Tibial artery (tissue), 4 donors: ENCODE measurements around the gene PGBD2.
"Not testable (repeated sequence)": the region's sequence is repeated elsewhere in the genome, so short reads cannot be mapped to it uniquely, and the experiment has no call there.

ENCODE experiments used
- DNase-seq, 2 donors: peaks; one replicate each; pipeline ENCODE4 v3.0.0-alpha.2; 2019
- H3K27ac ChIP-seq, 2 donors: fragments of 200-600 bp; sonication (generic) in 1 of 2; 1 replicate in 1 of 2; 2 replicates in 1 of 2; pipeline ENCODE4 v1.5.1; 2018 to 2019; ENCODE audit warnings: mild to moderate bottlenecking in 1 of 2
- H3K27me3 ChIP-seq, 2 donors: fragments of 200-600 bp; sonication (generic) in 1 of 2; one replicate each; pipeline versions ENCODE4 v1.5.1 to v1.6.0; 2016 to 2019
- H3K36me3 ChIP-seq, 3 donors: fragments of 200-600 bp; sonication (generic) in 2 of 3; one replicate each; pipeline ENCODE4 v1.5.1; 2016 to 2019; ENCODE audit warnings: mild to moderate bottlenecking in 2 of 3
- H3K4me1 ChIP-seq, 4 donors: fragments of 200-600 bp; sonication (generic) in 2 of 4; 1 replicate in 3 of 4; 2 replicates in 1 of 4; pipeline ENCODE4 v1.5.1; 2016 to 2019
- H3K4me3 ChIP-seq, 2 donors: fragments of 200-600 bp; sonication (generic) in 1 of 2; 1 replicate in 1 of 2; 2 replicates in 1 of 2; pipeline ENCODE4 v1.5.1; 2018 to 2019; ENCODE audit warnings: mild to moderate bottlenecking in 2 of 2
- H3K9me3 ChIP-seq, 3 donors: fragments of 200-600 bp; sonication (generic) in 1 of 3; one replicate each; pipeline ENCODE4 v1.5.1; 2016 to 2019
- intact Hi-C: fragments of 100-400 bp; cut with DNase I; formaldehyde crosslinking; loops from one replicate; pipeline ENCODE4 v1.15.0; 2023; ENCODE audit warnings: low total_unique reads
- TF ChIP-seq, protein P1 (sequence below), 2 experiments: fragments of 200-600 bp in 1 of 2; fragments of 450-650 bp in 1 of 2; IDR thresholded peaks; one replicate each; pipeline ENCODE4 v1.5.1; 2017 to 2019; ENCODE audit warnings: antibody characterized with exemption in 2 of 2, mild to moderate bottlenecking in 1 of 2, moderate library complexity in 1 of 2

Gene PGBD2

DNA sequence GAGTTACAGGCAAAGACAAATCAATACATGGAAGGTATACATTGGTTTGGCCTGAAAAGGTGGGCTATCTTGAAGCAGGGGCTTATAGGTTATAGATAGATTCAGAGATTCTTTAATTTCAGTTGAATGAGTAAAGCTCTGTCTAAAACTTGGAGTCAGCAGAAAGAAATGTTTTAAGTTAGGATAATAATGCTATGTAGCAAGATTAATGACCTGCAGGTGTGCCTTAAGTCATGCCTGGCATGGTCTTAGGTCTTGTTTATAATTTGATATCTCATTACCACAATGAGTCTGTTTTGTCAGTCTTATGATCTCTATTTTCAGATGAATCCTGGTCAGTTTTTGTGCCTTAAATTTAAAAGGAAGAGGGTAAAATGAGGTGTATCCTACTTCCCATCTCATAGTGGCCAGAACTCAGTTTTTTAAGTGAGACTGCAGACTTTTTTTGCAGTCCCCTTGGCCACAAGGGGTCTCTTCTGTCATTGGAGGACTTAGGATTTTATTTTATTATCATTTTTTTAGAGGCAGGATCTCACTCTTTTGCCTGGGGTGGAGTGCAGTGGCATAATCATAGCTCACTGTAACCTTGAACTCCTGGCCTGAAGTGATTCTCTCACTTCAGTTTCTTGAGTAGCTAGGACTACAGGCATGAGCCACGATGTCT lies 21.3 kb upstream of the PGBD2 start:
- Histone ChIP-seq H3K36me3 (no peaks in the 10 kb centered on the region), H3K27me3 (no peaks in the 10 kb centered on the region), H3K27ac (no peak overlapping the region), H3K9me3 (no peaks in the 10 kb centered on the region), H3K4me3 (no peak overlapping the region), H3K4me1 (no peaks in the 10 kb centered on the region)
- intact Hi-C loops, result no loop called here
- no peak for DNase-seq
- TF ChIP-seq, protein P1, sequence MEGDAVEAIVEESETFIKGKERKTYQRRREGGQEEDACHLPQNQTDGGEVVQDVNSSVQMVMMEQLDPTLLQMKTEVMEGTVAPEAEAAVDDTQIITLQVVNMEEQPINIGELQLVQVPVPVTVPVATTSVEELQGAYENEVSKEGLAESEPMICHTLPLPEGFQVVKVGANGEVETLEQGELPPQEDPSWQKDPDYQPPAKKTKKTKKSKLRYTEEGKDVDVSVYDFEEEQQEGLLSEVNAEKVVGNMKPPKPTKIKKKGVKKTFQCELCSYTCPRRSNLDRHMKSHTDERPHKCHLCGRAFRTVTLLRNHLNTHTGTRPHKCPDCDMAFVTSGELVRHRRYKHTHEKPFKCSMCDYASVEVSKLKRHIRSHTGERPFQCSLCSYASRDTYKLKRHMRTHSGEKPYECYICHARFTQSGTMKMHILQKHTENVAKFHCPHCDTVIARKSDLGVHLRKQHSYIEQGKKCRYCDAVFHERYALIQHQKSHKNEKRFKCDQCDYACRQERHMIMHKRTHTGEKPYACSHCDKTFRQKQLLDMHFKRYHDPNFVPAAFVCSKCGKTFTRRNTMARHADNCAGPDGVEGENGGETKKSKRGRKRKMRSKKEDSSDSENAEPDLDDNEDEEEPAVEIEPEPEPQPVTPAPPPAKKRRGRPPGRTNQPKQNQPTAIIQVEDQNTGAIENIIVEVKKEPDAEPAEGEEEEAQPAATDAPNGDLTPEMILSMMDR (IDR thresholded peaks at IDR 0.05), result no peak

DNA sequence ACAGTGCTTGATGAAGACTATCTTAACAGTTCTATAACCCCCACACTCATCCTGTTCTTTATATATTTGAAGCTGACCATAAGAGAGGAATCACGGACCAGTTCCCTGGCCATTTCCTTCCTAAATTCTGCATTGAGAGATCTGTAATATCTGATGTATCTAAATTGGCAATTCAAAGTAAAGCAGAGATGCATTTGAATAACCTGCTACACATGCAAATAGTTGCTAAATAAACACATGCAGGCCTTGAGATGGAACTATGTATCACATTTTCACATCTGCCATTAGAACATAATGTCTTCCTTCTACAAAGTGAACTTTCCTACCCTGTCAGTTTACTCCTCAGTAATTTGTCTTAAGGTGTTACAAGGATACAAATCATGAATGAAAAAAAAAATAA lies 20.4 kb upstream of the PGBD2 start:
- no peaks in the 10 kb centered on the region for H3K9me3 ChIP-seq
- H3K27ac ChIP-seq, result no peak overlapping the region
- TF ChIP-seq, protein P1 (IDR thresholded peaks at IDR 0.05), result no peak
- no peaks in the 10 kb centered on the region for H3K36me3 ChIP-seq
- no peak for DNase-seq
- H3K4me3 ChIP-seq, result no peak overlapping the region
- H3K27me3 ChIP-seq, result no peaks in the 10 kb centered on the region
- no peaks in the 10 kb centered on the region for H3K4me1 ChIP-seq
- intact Hi-C loops, result no loop called here

GRCh38 chr1:248886237-248886895 lies 19.7 kb upstream of the PGBD2 start:
- intact Hi-C loops, result no loop called here
- TF ChIP-seq, protein P1 (IDR thresholded peaks at IDR 0.05), result no peak
- H3K27me3 ChIP-seq, result no peaks in the 10 kb centered on the region
- no peak for DNase-seq
- H3K9me3 ChIP-seq, result no peaks in the 10 kb centered on the region
- H3K4me1 ChIP-seq, result no peaks in the 10 kb centered on the region
- H3K36me3 ChIP-seq, result no peaks in the 10 kb centered on the region
- no peak overlapping the region for H3K4me3 ChIP-seq
- no peak overlapping the region for H3K27ac ChIP-seq

DNA sequence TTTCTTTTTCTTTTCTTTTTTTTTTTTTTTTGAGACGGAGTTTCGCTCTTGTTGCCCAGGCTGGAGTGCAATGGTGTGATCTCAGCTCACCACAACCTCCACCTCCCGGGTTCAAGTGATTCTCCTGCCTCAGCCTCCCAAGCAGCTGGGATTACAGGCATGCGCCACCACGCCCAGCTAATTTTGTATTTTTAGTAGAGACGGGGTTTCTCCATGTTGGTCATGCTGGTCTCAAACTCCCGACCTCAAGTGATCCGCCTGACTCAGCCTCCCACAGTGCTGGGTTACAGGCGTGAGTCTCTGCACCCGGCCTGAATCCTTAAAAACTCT lies 16.2 kb upstream of the PGBD2 start:
- H3K27ac ChIP-seq, intact Hi-C loops: not testable (repeated sequence)

GRCh38 chr1:248890549-248891498 lies 15.2 kb upstream of the PGBD2 start:
- no peak for DNase-seq
- no peak overlapping the region for H3K4me3 ChIP-seq
- no peaks in the 10 kb centered on the region for H3K4me1 ChIP-seq
- TF ChIP-seq, protein P1 (IDR thresholded peaks at IDR 0.05), result no peak
- intact Hi-C loops, result no loop called here
- H3K27me3 ChIP-seq, result peaks cover 0 to 7% of the 10 kb centered on the region in 2 donors
- no peaks in the 10 kb centered on the region for H3K36me3 ChIP-seq
- no peak overlapping the region for H3K27ac ChIP-seq
- no peaks in the 10 kb centered on the region for H3K9me3 ChIP-seq

More for the DNA sequence above, 16.2 kb upstream of the PGBD2 start:
- not testable (repeated sequence) for H3K9me3 ChIP-seq, H3K4me3 ChIP-seq, H3K27me3 ChIP-seq, DNase-seq, H3K4me1 ChIP-seq, H3K36me3 ChIP-seq

- no peaks in the 10 kb centered on the region for H3K9me3 ChIP-seq
- peaks cover 0 to 17% of the 10 kb centered on the region in 2 donors for H3K27me3 ChIP-seq
- no peak overlapping the region for H3K4me3 ChIP-seq
- DNase-seq, result no peak
- H3K4me1 ChIP-seq, result no peaks in the 10 kb centered on the region
- H3K36me3 ChIP-seq, result no peaks in the 10 kb centered on the region
- no peak overlapping the region for H3K27ac ChIP-seq
- TF ChIP-seq, protein P1 (IDR thresholded peaks at IDR 0.05), result no peak
- intact Hi-C loops, result no loop called here
Observed at GRCh38 chr1:248891758-248892157, 14.3 kb upstream of the PGBD2 start.
